Stimulated activated CD8-positive, alpha-beta memory T cell treated with anti-CD3 and anti-CD28 coated beads, Interleukin-2, amount 100 ng/mL, for 48 hours (primary cell): Measurements from ENCODE around the gene ACHE.
"Not testable (repeated sequence)": the region's sequence is repeated elsewhere in the genome, so short reads cannot be mapped to it uniquely, and the experiment has no call there.

Experiments
- DNase-seq, 2 donors: peaks; one replicate each; pipeline ENCODE4 v3.0.0-alpha.2; 2020; ENCODE audit warnings: low read depth in 2 of 2

The ACHE gene

GRCh38 chr7:100861616-100861985 lies 34.1 kb downstream of the ACHE start:
- DNase-seq = no peak

- no peak for DNase-seq
Observed at GRCh38 chr7:100860702-100861615, 34.7 kb downstream of the ACHE start.

GRCh38 chr7:100859856-100860255 lies 35.8 kb downstream of the ACHE start:
- DNase-seq = no peak

- DNase-seq = no peak
Observed at GRCh38 chr7:100856871-100857282, 38.8 kb downstream of the ACHE start.

GRCh38 chr7:100855515-100855914 lies 40.2 kb downstream of the ACHE start:
- no peak for DNase-seq

- DNase-seq = not testable (repeated sequence)
Observed at GRCh38 chr7:100854899-100855298, 40.8 kb downstream of the ACHE start.

- no peak for DNase-seq
Observed at GRCh38 chr7:100854146-100854895, 41.4 kb downstream of the ACHE start.

GRCh38 chr7:100852048-100852872 lies 43.4 kb downstream of the ACHE start, which contains the start of gene SLC12A9:
SLC12A9 (plus strand) TSS chr7:100852713; CDS start chr7:100854198, 1,485 bp downstream.
- peak; percentile 85 to 88 for DNase-seq

- no peak for DNase-seq
Observed at GRCh38 chr7:100847360-100847759, 48.3 kb downstream of the ACHE start.

GRCh38 chr7:100840470-100841100 lies 55.1 kb downstream of the ACHE start:
- DNase-seq = no peak
